DLD1 (cell line): Measurements from ENCODE around the gene PBXIP1.
"Not testable (repeated sequence)": the region's sequence is repeated elsewhere in the genome, so short reads cannot be mapped to it uniquely, and the experiment has no call there.

ENCODE experiments used
- in situ Hi-C: cut with HindIII; loops from 2 replicates; pipeline ENCODE4 v1.10.0; 2017; ENCODE audit warnings: low sequenced_read_pairs

PBXIP1 gene

DNA sequence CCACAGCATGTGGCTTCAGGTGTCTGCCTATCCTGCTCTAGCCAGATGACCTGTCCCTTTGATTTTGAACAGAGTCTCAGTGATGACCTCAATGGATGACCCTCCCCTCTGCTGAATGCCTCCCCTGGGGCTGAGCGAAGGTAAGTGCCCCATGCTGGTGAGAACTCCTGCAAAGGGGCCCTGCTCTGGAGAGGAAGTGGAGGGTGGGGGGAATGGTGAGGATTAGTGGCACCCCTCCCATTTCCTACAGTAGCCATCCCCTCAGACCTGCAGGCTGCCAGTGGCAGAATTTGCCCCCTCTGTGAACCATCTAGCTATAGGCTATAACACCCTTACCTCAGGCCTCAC lies 15.7 kb downstream of the PBXIP1 start:
- in situ Hi-C loops: no loop called here

DNA sequence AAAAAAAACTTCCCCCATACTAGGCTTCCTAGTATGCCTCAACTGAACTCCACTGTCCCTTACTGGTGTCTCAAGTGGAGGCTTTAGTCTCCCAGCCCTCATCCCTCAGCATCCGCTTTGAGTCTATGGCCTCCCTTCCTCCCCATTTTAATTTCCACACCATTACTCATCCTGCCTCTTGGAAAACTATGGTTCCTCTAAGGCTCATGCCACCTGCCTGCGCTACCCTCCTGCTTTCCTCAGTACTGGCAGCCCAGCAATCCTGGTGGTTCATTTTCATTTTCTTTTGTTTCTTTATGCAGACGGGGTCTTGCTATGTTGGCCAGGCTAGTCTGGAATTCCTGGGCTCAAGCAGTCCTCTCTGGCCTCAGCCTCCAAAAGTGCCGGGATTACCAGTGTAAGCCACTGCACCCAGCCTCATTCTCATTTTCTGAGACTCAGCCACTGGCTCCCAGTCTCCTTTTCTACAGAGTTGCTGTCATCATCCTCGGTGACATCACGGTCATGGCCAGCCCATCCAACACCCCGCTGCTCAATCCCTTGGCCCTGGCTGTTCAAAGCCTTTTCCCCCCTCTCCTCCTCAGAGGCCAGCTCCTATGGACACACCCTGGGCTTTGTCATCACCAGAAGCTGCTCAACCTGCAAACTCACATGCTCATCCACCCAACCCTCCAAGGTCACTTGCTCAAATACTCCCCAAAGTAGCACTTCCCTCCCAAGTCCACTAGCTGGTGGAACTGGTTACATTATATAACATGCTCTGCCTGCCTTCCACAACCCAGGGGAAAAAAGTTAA lies 17.1 kb downstream of the PBXIP1 start:
- in situ Hi-C loops: no loop called here

DNA sequence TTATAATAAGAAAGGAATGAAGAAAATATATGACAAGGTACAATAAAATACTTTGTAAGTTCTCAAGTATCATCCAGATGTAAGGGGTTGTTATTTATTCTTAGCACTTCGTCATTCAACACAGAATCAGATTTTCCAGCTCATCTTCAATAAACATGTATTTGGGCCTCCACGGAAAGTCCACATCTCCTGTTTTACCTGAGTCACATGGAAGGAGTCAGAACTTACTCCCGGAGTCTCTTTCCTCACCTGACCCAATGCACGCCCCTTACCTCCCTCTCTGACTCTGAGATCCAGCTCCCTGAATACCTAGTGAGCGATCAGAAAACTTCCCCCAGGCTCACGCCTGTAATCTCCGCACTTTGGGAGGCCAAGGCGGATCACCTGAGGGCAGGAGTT lies 17.9 kb downstream of the PBXIP1 start:
- in situ Hi-C loops: no loop called here

DNA sequence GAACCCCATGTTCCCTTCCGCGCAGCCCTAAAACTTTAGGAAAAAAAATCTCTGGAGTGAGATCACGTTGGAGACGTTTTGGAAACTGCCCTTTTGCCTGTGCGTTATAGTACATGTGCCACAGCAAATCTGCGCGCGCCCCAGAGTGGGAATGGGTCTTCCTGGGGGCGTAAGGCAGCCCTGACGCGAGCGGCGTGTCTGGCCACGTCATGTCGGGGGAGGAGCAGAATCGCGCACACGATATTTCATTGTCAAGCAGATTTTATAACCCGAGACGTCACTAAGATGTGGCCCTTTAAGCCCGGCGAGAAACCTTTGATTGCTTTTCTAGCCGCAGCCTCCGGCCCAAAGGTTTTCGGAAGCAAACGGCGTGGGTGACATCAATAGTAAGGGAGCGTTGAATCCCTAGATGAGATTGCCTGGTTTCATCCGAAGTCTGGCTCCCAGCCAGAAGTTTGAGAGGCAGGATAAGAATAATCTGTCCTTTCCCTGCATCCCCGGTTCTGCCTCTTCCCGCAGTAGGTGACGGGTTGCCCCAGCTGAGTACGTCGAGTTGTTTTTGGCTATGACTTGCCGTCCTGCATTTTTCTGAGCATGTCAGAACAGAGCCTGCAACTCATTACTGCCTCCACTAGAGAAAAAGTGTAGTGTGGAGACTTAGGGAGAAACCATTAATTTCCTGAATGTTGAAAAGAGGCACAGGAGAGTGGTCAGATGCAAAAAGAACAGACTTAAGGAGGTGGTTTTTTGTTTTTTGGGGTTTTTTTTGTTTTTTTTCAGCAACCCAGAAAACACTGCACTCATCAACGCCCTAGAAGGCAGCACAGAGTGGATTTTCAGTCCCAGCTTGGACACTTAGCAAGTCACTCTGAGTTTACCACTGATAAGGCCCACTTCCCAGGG lies 18.6 kb downstream of the PBXIP1 start:
- in situ Hi-C loops: no loop called here

DNA sequence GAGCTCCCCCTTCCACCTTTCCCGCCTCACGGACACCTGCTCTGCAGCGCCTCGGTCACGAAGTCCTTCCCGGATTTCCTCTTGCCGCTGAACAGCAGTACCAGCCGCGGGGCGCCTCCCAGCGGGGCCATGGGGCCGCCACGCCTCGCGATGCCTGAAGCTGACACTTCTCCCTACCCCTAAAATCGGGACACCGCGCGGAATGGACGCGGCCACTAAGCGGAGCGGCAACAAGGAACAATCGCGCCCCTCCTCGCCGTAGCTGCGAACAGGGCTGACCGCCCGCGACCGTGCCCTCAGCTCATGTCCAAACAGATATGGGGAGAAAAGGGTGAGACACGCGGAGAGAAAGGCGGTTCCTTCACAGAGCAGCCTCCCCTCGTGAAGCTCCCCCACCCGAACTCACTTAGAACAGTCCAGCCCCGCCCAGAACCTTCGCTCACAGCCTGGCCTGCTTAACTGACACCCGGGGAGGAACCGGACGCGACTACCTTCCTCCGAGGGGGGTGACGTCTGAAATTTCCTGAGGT lies 19.3 kb downstream of the PBXIP1 start, which contains the start of gene PMVK:
TSS of gene PMVK (minus strand) at position 165 of the 530 bp plus-strand sequence. CDS start at position 131, 34 bp downstream.
- in situ Hi-C loops: no loop called here

DNA sequence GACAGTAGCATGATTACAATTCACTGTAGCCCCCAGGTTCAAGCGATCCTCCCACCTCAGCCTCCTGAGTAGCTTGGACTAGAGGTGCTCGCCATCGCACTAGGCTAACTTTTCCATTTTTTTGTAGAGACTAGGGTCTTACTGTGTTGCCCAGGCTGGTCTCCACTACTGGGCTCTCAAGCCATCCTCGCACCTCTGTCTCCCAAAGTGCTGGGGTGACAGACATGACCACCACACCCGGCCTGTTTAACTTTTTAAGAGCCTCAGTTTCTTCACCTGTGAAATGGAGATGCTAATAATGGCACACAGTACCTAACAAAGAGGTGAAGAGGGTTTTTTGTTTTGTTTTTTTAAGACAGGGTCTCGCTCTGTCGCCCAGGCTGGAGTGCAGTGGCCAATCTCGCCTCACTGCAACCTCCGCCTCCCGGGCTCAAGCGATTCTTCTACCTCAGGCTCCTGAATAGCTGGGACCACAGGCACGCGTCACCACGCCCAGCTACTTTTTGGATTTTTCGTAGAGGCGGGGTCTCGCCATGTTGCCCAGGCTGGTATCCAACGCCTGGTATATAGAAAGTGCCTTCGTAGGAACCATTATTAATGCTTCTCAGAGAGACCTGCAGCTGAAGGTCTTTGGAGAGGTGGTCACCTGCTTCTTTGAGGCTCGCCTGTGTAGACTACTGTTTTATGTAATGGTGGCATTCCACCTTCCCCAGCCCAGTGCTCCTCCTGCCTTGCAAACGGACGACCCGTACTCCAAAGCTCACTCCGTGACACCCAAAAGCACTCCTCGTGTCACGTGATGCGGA lies 19.9 kb downstream of the PBXIP1 start:
- in situ Hi-C loops: no loop called here

DNA sequence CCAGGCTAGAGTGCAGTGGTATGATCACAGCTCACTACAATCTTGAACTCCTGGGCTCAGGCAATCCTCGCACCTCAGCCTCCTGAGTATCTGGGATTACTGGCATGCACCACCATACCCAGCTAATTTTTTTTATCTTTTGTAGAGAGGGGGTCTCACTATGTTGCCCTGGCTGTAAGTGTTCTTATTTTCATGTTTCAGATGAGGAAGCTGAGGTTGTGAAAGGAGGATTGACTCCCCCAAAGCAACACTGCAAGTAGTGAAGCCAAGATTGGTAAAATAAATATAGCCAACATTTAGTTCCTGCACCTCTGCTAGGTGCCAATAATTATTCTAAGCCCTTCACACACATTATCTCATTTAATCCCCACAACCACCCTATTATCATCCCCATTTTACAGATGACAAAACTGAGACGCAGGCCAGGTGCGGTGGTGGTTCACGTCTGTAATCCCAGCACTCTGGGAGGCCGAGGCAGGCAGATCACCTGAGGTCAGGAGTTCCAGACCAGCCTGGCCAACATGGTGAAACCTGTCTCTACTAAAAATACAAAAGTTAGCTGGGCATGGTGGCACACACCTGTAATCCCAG lies 21.4 kb downstream of the PBXIP1 start:
- in situ Hi-C loops: no loop called here

DNA sequence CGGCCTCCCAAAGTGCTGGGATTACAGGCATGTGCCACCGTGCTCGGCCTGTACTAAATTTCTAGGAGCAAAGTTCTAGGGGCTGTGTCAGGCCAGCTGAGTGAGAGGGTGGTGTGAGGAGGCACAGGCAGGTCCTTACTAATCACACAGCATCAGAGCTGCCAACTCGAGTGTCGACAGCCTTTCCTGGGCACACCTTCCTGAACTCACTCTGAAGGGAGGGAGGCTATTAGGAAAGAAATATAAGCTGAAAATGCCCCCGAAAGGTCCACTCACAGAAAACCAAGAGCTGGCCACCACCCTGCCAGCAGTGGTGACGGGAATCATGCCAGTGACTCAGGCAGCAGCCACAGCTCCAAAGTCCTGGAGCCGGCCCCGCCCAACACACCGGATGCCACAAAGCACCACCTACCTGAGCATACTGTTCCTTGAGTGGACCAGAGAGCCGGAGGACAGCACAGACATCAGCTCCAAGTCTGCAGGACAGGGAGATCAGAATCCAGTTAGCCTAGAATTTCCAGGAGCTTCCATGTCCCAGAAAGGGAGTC lies 23.9 kb downstream of the PBXIP1 start:
- in situ Hi-C loops: no loop called here

DNA sequence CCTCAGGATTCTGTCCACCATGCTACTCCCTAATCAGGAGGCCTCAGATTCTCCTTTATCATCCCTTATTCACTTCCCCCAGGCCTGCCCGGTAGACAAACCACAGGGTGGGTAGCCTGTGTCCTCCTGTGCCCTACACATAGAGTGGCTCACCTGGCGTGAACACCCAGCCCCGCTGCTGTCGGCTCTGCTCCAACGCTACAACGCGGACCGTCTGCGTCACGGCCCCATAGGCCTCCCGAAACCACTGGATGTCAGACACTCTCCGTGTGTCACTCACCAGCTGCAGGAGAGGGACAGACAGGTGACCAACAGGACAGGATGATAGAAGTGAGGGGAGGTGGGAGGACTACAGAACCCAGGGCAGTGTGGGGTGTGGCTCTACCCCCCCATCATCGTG lies 29.7 kb downstream of the PBXIP1 start:
- in situ Hi-C loops: no loop called here

DNA sequence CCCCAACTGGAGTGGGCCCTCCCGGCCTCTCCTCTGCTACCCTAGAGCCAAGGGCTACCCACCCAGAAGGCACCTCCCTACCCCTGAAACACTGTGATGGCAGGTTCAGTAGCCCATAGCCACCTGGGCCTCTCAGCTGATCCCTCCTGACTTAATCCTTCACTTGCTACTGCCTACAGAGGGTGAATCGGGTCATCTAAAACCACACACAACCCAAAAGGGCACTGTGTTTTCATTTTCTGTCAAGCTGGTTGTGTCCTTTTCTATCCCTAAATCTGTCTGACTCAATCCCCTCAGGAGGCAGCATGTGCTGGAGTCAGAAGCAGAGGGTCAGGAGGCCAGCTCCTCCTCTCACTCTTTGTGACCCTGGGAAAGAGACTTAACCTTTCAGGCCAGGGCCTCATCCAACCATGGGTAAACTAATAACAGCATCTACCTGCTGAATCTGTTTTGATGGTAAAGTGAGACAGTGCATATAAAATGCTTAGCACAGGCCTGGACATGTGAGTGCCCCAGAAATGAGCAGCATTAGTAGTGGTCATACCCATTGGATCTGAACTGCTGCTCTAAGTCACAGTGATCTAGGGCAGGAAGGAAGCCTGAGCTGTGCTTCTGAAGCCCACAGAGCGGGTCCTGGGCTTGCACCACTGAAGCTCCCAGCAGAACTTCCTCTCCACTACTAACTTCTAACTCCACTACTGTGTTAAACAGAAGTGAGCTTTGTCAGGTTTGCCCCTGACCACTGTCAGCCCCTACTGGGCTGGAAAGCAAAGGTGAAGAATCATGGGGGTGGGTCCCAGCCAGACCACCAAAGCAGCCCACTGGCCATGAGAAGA lies 30.3 kb downstream of the PBXIP1 start:
- in situ Hi-C loops: no loop called here

DNA sequence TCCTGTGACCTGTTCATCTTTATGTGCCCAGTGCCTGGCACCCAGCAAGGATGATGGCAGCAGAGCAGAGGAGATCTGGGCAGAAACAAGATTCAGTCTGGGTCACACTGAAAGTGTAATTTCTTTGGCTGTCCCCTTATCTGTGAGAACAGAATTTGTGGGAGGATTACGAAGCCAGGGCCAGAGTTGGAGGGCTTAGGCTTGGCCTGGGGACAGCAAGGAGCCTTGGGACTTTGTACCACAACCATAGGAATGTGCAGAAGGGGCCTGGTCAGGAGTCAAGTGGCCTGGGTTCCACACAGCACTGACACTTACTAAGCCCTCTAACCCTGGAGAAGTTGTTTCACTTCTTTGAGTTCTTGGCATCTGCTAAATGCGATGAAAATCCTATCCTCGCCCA lies 32.2 kb downstream of the PBXIP1 start:
- in situ Hi-C loops: no loop called here

DNA sequence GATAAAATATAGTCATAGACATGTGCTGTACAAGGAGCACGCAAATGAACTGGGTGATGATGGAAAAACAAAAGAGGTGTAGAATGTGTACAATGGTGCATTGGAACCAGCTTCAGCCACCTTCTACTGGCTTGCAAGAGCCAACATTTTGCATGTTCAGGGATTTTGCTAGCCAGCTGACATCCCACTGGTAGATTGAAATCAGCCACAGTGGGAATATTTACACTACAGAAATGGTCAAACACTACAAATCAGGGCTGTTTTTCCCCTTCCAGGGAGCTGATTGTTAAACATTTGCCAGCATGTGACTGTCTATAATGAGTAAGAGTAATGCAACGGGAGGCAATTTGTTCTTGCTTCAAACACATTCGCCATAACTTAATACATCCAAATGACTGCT lies 42.6 kb downstream of the PBXIP1 start:
- in situ Hi-C loops: loop anchor here (5.0 kb wide), 1 partner anchor 86 kb away; no protein-coding TSS in a partner anchor

DNA sequence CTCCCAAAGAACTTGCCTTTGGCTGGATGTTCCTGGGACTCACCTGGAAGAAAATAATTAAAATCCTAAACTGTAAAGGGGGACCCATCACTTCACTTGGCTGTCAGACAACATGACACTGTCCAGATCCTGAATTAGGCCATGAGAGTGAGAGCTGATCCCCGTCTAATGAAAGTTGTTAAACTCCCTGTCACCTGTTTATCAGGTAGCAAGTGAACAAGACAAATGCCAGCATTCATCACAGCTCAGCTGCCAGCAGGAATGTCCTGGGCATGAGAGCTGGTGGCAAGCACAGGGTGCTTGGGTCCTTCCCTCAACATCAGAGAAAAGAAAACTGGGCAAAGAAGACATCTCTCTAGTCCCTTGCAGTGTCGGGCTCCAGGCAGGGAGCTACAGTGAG lies 43.1 kb downstream of the PBXIP1 start:
- in situ Hi-C loops: loop anchor here (5.0 kb wide), 1 partner anchor 85 kb away; no protein-coding TSS in a partner anchor

DNA sequence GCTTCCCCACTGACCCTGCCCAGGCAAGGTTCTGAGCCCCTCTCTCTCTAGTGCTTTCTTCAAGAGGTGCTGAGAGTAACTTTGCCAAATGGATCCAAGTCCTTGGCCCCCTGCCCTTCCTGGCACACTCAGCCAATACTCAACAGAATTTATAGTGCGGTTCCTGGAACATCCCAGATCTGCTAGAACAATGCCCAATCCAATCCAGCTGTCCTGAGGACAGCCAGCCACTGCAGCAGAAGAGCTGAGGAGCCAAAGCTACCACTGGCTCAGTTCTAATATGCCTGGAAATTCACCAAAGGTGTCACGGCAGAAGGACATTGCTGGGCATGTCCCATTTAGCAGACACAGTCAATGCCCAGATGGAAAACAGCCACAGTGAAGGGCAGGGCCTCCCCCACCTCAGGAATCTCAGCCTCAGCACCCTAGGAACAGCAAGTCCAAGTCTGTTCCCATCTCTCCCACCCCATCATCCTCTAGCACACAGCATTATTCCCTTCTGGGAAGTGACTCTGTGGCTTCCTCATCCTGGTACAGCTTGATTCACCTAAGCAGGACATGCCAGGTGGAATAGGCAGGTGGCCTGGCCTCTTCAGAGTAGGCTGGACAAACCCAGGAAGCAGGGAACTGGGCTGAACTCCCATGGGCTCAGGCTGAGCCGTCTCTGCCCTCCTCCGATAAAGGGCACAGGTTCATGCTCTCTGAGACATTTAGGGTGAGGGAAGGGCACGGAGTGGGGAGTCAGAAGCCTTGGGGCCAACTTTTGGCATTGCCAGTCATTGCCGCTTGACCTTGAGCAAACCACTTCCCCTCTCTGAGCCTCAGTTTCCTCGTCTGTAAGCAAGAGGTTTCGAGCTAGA lies 44.0 kb downstream of the PBXIP1 start:
- in situ Hi-C loops: loop anchor here (5.0 kb wide), 1 partner anchor 85 kb away; no protein-coding TSS in a partner anchor

DNA sequence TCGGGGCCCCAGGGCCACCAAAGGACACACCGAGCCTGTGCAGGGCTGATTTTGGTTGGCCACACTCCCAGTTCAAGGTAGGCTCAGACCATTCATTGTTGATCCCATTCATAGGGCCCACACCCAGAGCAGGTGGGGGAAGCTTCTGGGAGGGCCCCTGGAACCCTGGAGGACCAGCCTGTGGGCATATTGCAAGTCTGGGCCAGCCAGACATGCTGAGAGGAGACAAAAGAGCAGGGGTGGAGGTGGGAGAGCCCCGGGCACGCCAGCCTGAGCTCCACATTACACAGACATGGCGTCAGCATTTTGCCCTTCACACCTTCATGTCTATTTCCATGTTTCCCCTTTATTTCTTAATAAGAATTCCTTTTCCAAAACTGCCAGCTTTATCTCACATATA lies 45.0 kb downstream of the PBXIP1 start:
- in situ Hi-C loops: loop anchor here (5.0 kb wide), 1 partner anchor 84 kb away; no protein-coding TSS in a partner anchor

DNA sequence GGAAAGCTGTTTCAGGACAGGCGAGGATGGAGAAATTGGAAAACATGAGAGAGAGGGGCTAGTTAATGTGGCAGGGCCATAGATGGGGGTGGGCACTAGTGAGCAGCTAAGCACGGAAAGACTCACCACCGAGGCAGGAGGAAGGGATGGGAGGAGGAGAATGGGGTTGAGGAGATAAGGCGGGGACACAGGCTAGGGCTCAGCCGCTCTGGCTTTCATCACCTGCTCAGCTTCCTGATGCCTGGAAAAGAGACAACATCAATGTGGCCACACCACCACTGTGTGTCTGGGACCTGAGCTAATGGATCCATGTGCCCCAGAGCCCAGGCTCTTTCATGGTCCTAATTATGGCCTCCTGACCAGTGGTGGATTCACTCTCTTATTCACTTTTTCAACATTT lies 47.0 kb downstream of the PBXIP1 start:
- in situ Hi-C loops: no loop called here

DNA sequence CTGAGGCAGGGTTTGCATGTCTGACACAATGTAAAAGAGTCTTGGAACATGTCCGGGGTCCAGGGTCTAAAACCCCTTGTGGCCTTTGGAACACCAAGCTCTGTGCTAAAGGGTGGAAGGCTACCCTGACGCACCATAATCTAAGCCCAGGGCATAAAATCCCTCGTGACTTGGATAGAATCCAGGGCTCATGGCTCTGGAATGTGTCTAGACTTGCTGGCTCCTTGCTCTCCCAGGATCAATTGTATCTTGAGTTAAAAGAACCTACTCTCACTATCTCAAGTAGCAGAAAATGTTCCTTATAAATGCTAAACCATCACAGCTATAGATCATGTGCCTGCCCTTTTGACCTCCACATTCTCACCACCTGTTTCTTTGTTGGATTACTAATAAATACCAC lies 47.8 kb downstream of the PBXIP1 start:
- in situ Hi-C loops: not testable (repeated sequence)

DNA sequence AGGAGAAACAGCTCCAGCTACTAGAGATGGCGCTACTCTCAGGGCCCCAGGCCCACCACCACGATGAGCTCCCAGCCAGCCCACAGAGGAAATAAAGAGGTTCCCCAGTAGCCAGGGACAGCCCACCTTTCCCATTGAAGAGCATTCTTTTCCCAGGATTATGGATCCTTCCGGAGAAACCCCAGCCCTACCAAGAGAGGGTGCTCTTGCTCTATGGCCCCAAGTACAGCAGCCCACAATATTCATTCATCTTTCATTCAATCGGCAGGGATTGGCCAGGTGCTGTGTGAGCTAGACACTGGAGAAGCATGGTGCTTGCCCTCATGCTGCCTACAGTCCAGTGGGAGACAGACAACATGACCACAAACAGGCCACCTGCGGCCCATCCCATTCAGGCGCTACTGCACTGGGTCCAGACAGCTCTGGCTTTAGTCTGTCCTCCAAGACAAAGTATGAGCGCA lies 49.2 kb downstream of the PBXIP1 start:
- in situ Hi-C loops: no loop called here
